Activated naive CD4-positive, alpha-beta T cell treated with Interleukin-2 at 50 U/mL for 16 hours (primary cell): ENCODE measurements around the gene NLRP5.
"Not testable (repeated sequence)": the region's sequence is repeated elsewhere in the genome, so short reads cannot be mapped to it uniquely, and the experiment has no call there.

Experiments
- DNase-seq: peaks from one replicate; pipeline ENCODE4 v3.0.0-alpha.2; 2020

NLRP5 gene

GRCh38 chr19:55986487-55986886 is at the start of gene NLRP5:
Gene NLRP5, plus strand, starts transcription at chr19:55986775.
- no peak for DNase-seq

- no peak for DNase-seq
These were observed 47.4 kb upstream of the NLRP5 start for GRCh38 chr19:55939206-55939605.

GRCh38 chr19:55940306-55940705 is 46.3 kb upstream of the NLRP5 start:
- DNase-seq = no peak

GRCh38 chr19:55947532-55947931 is 39.0 kb upstream of the NLRP5 start, which contains the start of gene NLRP8:
Gene NLRP8, plus strand, starts transcription at chr19:55947832.
- DNase-seq = no peak

GRCh38 chr19:55950566-55950965 is 36.0 kb upstream of the NLRP5 start:
- DNase-seq = not testable (repeated sequence)

- no peak for DNase-seq
These were observed 30.1 kb upstream of the NLRP5 start for GRCh38 chr19:55956431-55956830.

GRCh38 chr19:55958356-55958755 is 28.2 kb upstream of the NLRP5 start:
- no peak for DNase-seq

- no peak for DNase-seq
These were observed 26.4 kb upstream of the NLRP5 start for GRCh38 chr19:55959996-55960675.

- DNase-seq = no peak
These were observed 24.4 kb upstream of the NLRP5 start for GRCh38 chr19:55962186-55962585.

- no peak for DNase-seq
These were observed 12.6 kb upstream of the NLRP5 start for GRCh38 chr19:55973982-55974381.

- no peak for DNase-seq
These were observed 6.2 kb upstream of the NLRP5 start for GRCh38 chr19:55980415-55980814.

- DNase-seq = no peak
These were observed 1.3 kb upstream of the NLRP5 start for GRCh38 chr19:55985254-55985653.

GRCh38 chr19:55990831-55991230 is 4.3 kb downstream of the NLRP5 start:
- no peak for DNase-seq

- DNase-seq = no peak
These were observed 6.9 kb downstream of the NLRP5 start for GRCh38 chr19:55993492-55993891.

- DNase-seq = no peak
These were observed 28.2 kb downstream of the NLRP5 start for GRCh38 chr19:56014765-56015164.

- no peak for DNase-seq
These were observed 29.2 kb downstream of the NLRP5 start for GRCh38 chr19:56015756-56016155.

- DNase-seq = not testable (repeated sequence)
These were observed 32.8 kb downstream of the NLRP5 start for GRCh38 chr19:56019325-56019724.

GRCh38 chr19:56020355-56020975 is 33.9 kb downstream of the NLRP5 start:
- DNase-seq = not testable (repeated sequence)

- DNase-seq = no peak
These were observed 40.2 kb downstream of the NLRP5 start for GRCh38 chr19:56026769-56027168.

GRCh38 chr19:56053596-56053995 is 67.0 kb downstream of the NLRP5 start:
- DNase-seq = no peak

GRCh38 chr19:56066152-56067023 is 79.8 kb downstream of the NLRP5 start:
- peak; percentile 67 for DNase-seq

GRCh38 chr19:56069642-56070041 is 83.1 kb downstream of the NLRP5 start:
- no peak for DNase-seq

GRCh38 chr19:56071151-56071550 is 84.6 kb downstream of the NLRP5 start:
- no peak for DNase-seq

GRCh38 chr19:56076498-56076897 is 89.9 kb downstream of the NLRP5 start:
- DNase-seq = peak; percentile 45
